Karpas-422 (cell line): ENCODE results near the gene ZNF142. TPM values are rescaled to one million over a fixed set of nuclear protein-coding genes. Genes with fewer than 3 reads are reported as not detected.

Source experiments
- small RNA-seq: library from RNA; depleted of rRNA; stranded (forward); fragments of <200 nt; gene quantifications from one replicate; pipeline ENCODE3, GENCODE V24; 2014
- total RNA-seq: library from RNA; depleted of rRNA; stranded (reverse); fragments of >200 nt; shearing (Covaris generic); gene quantifications from 2 replicates; pipeline ENCODE4 v1.2.3, GENCODE V29; 2014; ENCODE audit warnings: low replicate concordance; rRNA removed

ZNF142 gene
- total RNA-seq, 1 experiment from 2014 or later, result 21.3 TPM

Small RNA genes within 50 kb of the gene (small RNA-seq; reads per million reads assigned to genes)
- not detected for gene RNU6-136P

Other genes with a start within 250 kb of the ZNF142 start
- gene VIL1, start 240.5 kb downstream of the ZNF142 start, total RNA-seq, result not detected in 2 replicates
- 8.9 and 16.9 TPM in 2 replicates for gene USP37, start 91.3 kb downstream of the ZNF142 start, total RNA-seq
- 50.0 and 74.9 TPM in 2 replicates for gene CNOT9, start 90.8 kb downstream of the ZNF142 start, total RNA-seq
- gene PLCD4, start 51.7 kb downstream of the ZNF142 start, total RNA-seq, result 0.43 TPM in 1 of 2 replicates, not detected in the other
- gene BCS1L, start 60 bp upstream of the ZNF142 start, total RNA-seq, result 23.5 and 26.2 TPM in 2 replicates
- 17.5 and 27.3 TPM in 2 replicates for gene RNF25, start 12.4 kb upstream of the ZNF142 start, total RNA-seq
- 31.0 and 33.5 TPM in 2 replicates for gene STK36, start 12.5 kb upstream of the ZNF142 start, total RNA-seq
- 37.2 and 52.1 TPM in 2 replicates for gene TTLL4, start 51.2 kb upstream of the ZNF142 start, total RNA-seq
- gene CYP27A1, start 122.5 kb upstream of the ZNF142 start, total RNA-seq, result 0.29 TPM in 1 of 2 replicates, not detected in the other
- gene PRKAG3, start 172.2 kb upstream of the ZNF142 start, total RNA-seq, result not detected in 2 replicates
- 7.8 and 7.9 TPM in 2 replicates for gene WNT6, start 200.2 kb upstream of the ZNF142 start, total RNA-seq
- 2.9 and 3.8 TPM in 2 replicates for gene WNT10A, start 221.2 kb upstream of the ZNF142 start, total RNA-seq